Loucy (cell line): ENCODE measurements around the gene GRAPL.
"Not testable (repeated sequence)": the region's sequence is repeated elsewhere in the genome, so short reads cannot be mapped to it uniquely, and the experiment has no call there.

ENCODE experiments used
- CTCF ChIP-seq: fragments of 200-600 bp; sonication (generic); conservative IDR thresholded peaks from 2 replicates; pipeline ENCODE4 v1.5.1; 2014; ENCODE audit warnings: mild to moderate bottlenecking, antibody characterized with exemption, low read length
- EZH2phosphoT487 ChIP-seq: fragments of 200-600 bp; IDR thresholded peaks from 2 replicates; pipeline ENCODE4 v1.6.1; 2018; ENCODE audit warnings: antibody characterized with exemption, mild to moderate bottlenecking, moderate library complexity, borderline replicate concordance

GRCh38 chr17:19161308-19162107 is 34.1 kb downstream of the GRAPL start:
- not testable (repeated sequence) for TF ChIP-seq CTCF, EZH2phosphoT487
